Measurements from ENCODE around the gene IGFL1.

- no peak for TF ChIP-seq CTCF (conservative IDR thresholded peaks at IDR 0.05; ENCODE audit: low read length)
- no peak for TF ChIP-seq EZH2phosphoT487 (IDR thresholded peaks at IDR 0.05; ENCODE audit: borderline replicate concordance)
These were observed 18.2 kb upstream of the IGFL1 start for GRCh38 chr19:46211201-46211881.
